OCI-LY3 (cell line): ENCODE data around the gene FCHSD1.

Experiments
- CTCF ChIP-seq: fragments of 200-600, 300-600 bp; sonication (generic); IDR thresholded peaks from 2 replicates; pipeline ENCODE4 v1.5.1; 2014; ENCODE audit warnings: antibody characterized with exemption, low read length, low read depth
- EZH2phosphoT487 ChIP-seq: fragments of 200-600 bp; shearing (Covaris generic); IDR thresholded peaks from 2 replicates; pipeline ENCODE4 v1.6.1; 2018; ENCODE audit warnings: antibody characterized with exemption, mixed run types, low read depth

DNA sequence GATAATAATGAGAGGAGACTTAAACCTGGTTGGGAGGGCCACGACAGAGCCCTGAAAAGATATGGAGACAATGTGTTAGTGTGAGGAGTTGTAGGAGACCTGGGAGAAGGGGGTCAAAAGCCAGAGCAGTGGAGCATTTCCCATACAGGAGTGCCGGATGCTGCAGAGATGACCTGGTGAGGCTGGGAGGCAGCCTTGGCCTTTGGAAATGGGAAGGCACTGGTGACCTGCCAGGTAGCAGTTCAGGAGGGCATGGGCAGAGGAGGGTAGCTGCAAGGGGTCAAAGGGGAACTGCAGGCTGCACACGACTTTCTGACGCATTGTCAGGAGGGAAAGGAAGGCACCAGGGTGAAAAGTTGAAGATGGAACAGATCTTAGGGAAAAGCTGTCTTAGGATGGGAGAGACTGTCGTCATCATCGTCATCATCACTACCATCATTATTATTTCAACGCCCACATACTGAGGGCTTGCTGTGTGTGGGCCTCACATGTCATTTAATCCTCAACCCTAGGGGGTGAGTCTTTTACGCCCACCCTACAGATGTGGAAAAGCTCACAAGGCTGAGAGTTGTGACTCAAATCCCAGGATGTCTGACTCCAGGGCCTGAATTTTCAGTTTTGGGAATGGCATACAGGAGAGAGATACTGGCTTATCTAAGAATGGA is 17.5 kb upstream of the FCHSD1 start:
- TF ChIP-seq CTCF (no peak), EZH2phosphoT487 (no peak)
